Measurements from ENCODE around the gene PCDHGA1.
"Not testable (repeated sequence)": the region's sequence is repeated elsewhere in the genome, so short reads cannot be mapped to it uniquely, and the experiment has no call there.

Gene PCDHGA1

DNA sequence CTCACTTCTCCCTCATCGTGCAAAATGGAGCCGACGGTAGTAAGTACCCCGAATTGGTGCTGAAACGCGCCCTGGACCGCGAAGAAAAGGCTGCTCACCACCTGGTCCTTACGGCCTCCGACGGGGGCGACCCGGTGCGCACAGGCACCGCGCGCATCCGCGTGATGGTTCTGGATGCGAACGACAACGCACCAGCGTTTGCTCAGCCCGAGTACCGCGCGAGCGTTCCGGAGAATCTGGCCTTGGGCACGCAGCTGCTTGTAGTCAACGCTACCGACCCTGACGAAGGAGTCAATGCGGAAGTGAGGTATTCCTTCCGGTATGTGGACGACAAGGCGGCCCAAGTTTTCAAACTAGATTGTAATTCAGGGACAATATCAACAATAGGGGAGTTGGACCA lies 101.0 kb downstream of the PCDHGA1 start:
- Histone ChIP-seq H3K27ac (ENCODE audit: low read depth, low read length) (no peak overlapping the region), H3K4me3 (ENCODE audit: low read depth, low read length) (peak overlapping the region; percentile 70), H2AFZ (ENCODE audit: low read length, unreplicated experiment) (peak overlapping the region; percentile 13), H3K27me3 (ENCODE audit: insufficient read depth, low read length) (peaks cover 14% of the 10 kb centered on the region; the same call in 1 of the 2 replicates), H3K4me1 (ENCODE audit: control insufficient read depth, insufficient read depth, low read length, unreplicated experiment) (no peaks in the 10 kb centered on the region), H3K79me2 (ENCODE audit: control insufficient read depth, insufficient read depth, low read length, unreplicated experiment) (no peaks in the 10 kb centered on the region), H3K36me3 (ENCODE audit: insufficient read depth, low read length) (no peaks in the 10 kb centered on the region)

DNA sequence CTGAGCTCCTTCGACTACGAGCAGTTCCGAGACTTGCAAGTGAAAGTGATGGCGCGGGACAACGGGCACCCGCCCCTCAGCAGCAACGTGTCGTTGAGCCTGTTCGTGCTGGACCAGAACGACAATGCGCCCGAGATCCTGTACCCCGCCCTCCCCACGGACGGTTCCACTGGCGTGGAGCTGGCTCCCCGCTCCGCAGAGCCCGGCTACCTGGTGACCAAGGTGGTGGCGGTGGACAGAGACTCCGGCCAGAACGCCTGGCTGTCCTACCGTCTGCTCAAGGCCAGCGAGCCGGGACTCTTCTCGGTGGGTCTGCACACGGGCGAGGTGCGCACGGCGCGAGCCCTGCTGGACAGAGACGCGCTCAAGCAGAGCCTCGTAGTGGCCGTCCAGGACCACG lies 102.0 kb downstream of the PCDHGA1 start:
- not testable (repeated sequence) for H3K4me1 ChIP-seq (ENCODE audit: control insufficient read depth, insufficient read depth, low read length, unreplicated experiment); H2AFZ ChIP-seq (ENCODE audit: low read length, unreplicated experiment); H3K27ac ChIP-seq (ENCODE audit: low read depth, low read length); H3K79me2 ChIP-seq (ENCODE audit: control insufficient read depth, insufficient read depth, low read length, unreplicated experiment); H3K36me3 ChIP-seq (ENCODE audit: insufficient read depth, low read length)
- Histone ChIP-seq H3K27me3 (ENCODE audit: insufficient read depth, low read length) (peaks cover 10% of the 10 kb centered on the region; the same call in 1 of the 2 replicates), H3K4me3 (ENCODE audit: low read depth, low read length) (0 out of 2 replicates have a peak overlapping the region, but pooled peaks have one; percentile 70)

DNA sequence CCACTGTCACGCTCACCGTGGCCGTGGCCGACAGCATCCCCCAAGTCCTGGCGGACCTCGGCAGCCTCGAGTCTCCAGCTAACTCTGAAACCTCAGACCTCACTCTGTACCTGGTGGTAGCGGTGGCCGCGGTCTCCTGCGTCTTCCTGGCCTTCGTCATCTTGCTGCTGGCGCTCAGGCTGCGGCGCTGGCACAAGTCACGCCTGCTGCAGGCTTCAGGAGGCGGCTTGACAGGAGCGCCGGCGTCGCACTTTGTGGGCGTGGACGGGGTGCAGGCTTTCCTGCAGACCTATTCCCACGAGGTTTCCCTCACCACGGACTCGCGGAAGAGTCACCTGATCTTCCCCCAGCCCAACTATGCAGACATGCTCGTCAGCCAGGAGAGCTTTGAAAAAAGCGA lies 102.4 kb downstream of the PCDHGA1 start:
- not testable (repeated sequence) for H3K79me2 ChIP-seq (ENCODE audit: control insufficient read depth, insufficient read depth, low read length, unreplicated experiment); H3K4me3 ChIP-seq (ENCODE audit: low read depth, low read length); H3K27ac ChIP-seq (ENCODE audit: low read depth, low read length); H3K36me3 ChIP-seq (ENCODE audit: insufficient read depth, low read length); H3K4me1 ChIP-seq (ENCODE audit: control insufficient read depth, insufficient read depth, low read length, unreplicated experiment); H2AFZ ChIP-seq (ENCODE audit: low read length, unreplicated experiment)
- peaks cover 10% of the 10 kb centered on the region; the same call in 1 of the 2 replicates for H3K27me3 ChIP-seq (ENCODE audit: insufficient read depth, low read length)

DNA sequence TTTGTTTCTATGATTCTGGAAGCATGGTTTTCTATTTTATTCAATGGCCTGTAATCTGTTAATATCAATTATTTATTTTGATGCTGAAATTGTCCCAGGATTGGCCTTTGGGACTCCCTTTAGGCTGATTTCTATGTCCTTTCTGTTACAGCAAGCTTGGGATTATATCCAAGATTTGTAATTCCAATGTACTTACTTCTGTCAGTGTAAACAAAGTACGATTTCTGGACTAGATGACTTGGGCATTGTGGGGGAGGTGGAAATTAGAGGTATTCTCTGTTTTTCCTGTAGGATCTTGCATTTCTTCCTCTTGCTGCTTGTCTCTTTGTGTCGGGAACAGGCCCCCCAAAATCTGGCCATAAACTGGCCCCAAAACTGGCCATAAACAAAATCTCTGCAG lies 103.7 kb downstream of the PCDHGA1 start:
- H3K27ac ChIP-seq (ENCODE audit: low read depth, low read length) = no peak overlapping the region
- no peak overlapping the region for H3K4me3 ChIP-seq (ENCODE audit: low read depth, low read length)
- no peaks in the 10 kb centered on the region for H3K79me2 ChIP-seq (ENCODE audit: control insufficient read depth, insufficient read depth, low read length, unreplicated experiment)
- peaks cover 10% of the 10 kb centered on the region; the same call in 1 of the 2 replicates for H3K27me3 ChIP-seq (ENCODE audit: insufficient read depth, low read length)
- no peaks in the 10 kb centered on the region for H3K36me3 ChIP-seq (ENCODE audit: insufficient read depth, low read length)
- no peak overlapping the region for H2AFZ ChIP-seq (ENCODE audit: low read length, unreplicated experiment)
- H3K4me1 ChIP-seq (ENCODE audit: control insufficient read depth, insufficient read depth, low read length, unreplicated experiment) = no peaks in the 10 kb centered on the region

DNA sequence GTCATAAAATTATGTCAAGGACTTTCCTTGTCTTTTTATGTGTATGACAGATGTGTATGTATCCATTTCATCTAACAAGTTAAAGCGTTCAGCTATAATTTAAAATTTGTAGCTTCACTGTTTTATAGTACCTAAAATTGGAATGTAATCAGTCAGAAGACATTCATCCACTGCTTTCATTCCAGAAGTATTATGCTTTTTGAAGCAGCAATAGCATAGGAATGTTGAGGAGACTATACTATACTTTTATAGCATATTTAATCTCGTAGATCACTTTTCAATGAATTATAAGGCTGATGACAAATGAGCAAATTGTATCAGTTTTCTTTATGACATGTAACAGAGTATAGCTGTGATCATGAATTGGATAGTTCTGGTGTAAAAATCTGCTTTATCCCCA lies 106.9 kb downstream of the PCDHGA1 start:
- no peak overlapping the region for H2AFZ ChIP-seq (ENCODE audit: low read length, unreplicated experiment)
- H3K27me3 ChIP-seq (ENCODE audit: insufficient read depth, low read length) = no peaks in the 10 kb centered on the region; the same call in 1 of the 2 replicates
- no peak overlapping the region for H3K27ac ChIP-seq (ENCODE audit: low read depth, low read length)
- H3K36me3 ChIP-seq (ENCODE audit: insufficient read depth, low read length) = no peaks in the 10 kb centered on the region
- no peaks in the 10 kb centered on the region for H3K79me2 ChIP-seq (ENCODE audit: control insufficient read depth, insufficient read depth, low read length, unreplicated experiment)
- no peaks in the 10 kb centered on the region for H3K4me1 ChIP-seq (ENCODE audit: control insufficient read depth, insufficient read depth, low read length, unreplicated experiment)
- H3K4me3 ChIP-seq (ENCODE audit: low read depth, low read length) = no peak overlapping the region

DNA sequence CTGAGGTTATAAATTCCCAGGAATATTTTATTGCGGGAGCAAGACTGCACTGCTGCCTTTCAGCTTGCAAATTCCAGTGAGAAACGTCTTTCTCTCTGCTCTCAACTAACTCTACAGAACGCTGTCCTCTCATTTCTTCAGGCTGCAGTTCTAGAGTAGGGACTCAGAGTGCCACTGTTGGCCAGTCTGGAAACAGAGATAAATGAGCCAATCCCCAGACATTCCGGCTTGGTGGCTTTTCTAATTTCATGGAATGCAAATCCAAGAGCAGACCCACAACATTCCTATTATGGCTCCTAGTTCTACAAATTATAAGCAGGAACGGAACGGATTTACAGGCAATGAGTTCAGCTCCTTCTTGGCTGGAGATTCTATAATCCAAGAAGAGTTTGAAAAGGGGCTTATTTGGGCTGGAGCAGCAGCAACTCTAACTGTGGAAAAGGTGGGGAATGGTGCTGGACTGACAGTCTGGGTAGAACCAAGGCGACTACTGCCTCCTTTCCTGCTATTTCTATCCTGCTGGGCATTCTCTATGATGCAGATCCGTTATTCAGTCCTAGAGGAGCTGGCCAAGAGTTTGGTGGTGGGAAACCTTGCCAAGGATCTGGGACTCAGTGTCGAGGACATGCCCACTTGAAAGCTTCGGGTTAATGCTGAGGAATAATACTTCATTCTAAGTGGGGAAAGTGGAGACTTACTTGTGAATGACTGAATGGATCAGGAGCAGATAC lies 109.3 kb downstream of the PCDHGA1 start:
- Histone ChIP-seq H3K36me3 (ENCODE audit: insufficient read depth, low read length) (no peaks in the 10 kb centered on the region), H3K79me2 (ENCODE audit: control insufficient read depth, insufficient read depth, low read length, unreplicated experiment) (no peaks in the 10 kb centered on the region), H3K27me3 (ENCODE audit: insufficient read depth, low read length) (no peaks in the 10 kb centered on the region), H3K4me1 (ENCODE audit: control insufficient read depth, insufficient read depth, low read length, unreplicated experiment) (no peaks in the 10 kb centered on the region), H3K27ac (ENCODE audit: low read depth, low read length) (no peak overlapping the region), H3K4me3 (ENCODE audit: low read depth, low read length) (no peak overlapping the region), H2AFZ (ENCODE audit: low read length, unreplicated experiment) (no peak overlapping the region)

DNA sequence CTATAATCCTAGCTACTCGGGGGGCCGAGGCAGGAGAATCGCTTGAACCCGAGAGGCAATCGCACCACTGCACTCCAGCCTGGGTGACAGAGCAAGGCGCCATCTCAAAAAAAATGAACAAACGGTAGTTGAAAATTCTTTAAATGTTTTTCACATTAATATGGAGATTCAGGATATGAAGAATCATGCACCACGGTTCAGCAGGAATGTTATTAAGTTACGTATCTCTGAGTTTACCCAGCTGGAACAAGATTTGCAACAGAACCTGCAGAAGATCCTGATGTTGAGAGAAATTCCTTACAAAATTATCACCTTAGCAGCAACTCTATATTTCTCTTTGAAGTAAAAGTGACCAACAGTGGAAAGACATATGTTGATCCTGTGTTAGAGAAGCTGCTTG lies 110.0 kb downstream of the PCDHGA1 start:
- Histone ChIP-seq H3K79me2 (ENCODE audit: control insufficient read depth, insufficient read depth, low read length, unreplicated experiment) (no peaks in the 10 kb centered on the region), H3K4me1 (ENCODE audit: control insufficient read depth, insufficient read depth, low read length, unreplicated experiment) (no peaks in the 10 kb centered on the region), H3K27ac (ENCODE audit: low read depth, low read length) (no peak overlapping the region), H3K4me3 (ENCODE audit: low read depth, low read length) (no peak overlapping the region), H2AFZ (ENCODE audit: low read length, unreplicated experiment) (no peak overlapping the region), H3K36me3 (ENCODE audit: insufficient read depth, low read length) (no peaks in the 10 kb centered on the region), H3K27me3 (ENCODE audit: insufficient read depth, low read length) (no peaks in the 10 kb centered on the region)

DNA sequence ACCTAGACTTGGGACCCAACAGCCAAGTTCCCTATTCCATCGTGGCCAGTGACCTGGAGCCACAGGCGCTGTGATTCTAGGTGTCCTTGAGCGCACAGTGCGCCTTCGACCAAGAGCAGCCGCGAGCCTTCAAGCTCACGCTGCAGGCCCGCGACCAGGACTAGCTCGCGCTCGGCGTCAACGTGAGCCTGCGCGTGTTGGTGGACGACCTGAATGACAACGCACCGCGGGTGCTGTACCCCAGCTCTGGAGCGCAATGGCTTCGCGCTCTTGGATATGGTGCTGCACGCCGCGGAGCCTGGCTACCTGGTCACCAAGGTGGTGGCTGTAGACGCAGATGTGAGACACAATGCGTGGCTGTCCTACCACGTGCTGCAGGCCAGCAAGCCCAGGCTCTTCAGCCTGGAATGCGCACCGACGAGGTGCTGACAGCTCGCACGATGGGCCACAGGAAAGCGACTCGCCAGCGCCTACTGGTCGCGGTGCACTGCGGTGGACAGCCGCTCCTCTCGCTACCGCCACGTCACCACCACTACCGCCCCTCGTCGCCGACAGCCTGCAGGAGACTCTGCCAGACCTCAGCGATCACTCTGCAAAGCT lies 111.4 kb downstream of the PCDHGA1 start:
- H2AFZ ChIP-seq (ENCODE audit: low read length, unreplicated experiment) = no peak overlapping the region
- no peaks in the 10 kb centered on the region for H3K79me2 ChIP-seq (ENCODE audit: control insufficient read depth, insufficient read depth, low read length, unreplicated experiment)
- no peak overlapping the region for H3K27ac ChIP-seq (ENCODE audit: low read depth, low read length)
- H3K4me1 ChIP-seq (ENCODE audit: control insufficient read depth, insufficient read depth, low read length, unreplicated experiment) = no peaks in the 10 kb centered on the region
- no peaks in the 10 kb centered on the region for H3K36me3 ChIP-seq (ENCODE audit: insufficient read depth, low read length)
- no peak overlapping the region for H3K4me3 ChIP-seq (ENCODE audit: low read depth, low read length)
- H3K27me3 ChIP-seq (ENCODE audit: insufficient read depth, low read length) = no peaks in the 10 kb centered on the region

DNA sequence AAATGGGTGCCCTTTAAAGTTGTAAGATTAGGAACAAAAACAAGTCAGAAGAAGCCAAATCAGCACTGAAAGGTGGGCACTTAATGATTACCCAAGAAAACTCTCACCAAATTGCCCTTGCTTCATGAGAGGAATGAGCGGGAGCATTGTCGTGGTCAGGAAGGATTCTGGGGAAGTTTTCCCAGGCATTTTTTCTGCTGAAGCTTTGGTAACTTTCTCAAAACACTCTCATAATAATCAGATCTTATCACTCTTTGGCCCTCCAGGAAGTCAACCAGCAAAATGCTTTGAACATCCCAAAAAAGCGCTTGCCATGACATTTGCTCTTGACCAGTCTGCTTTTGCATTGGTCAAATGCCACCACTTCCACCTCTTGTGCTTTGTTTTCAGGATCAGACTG lies 135.0 kb downstream of the PCDHGA1 start:
- Histone ChIP-seq H3K27ac (ENCODE audit: low read depth, low read length) (no peak overlapping the region), H3K79me2 (ENCODE audit: control insufficient read depth, insufficient read depth, low read length, unreplicated experiment) (no peaks in the 10 kb centered on the region), H3K36me3 (ENCODE audit: insufficient read depth, low read length) (no peaks in the 10 kb centered on the region), H3K4me3 (ENCODE audit: low read depth, low read length) (no peak overlapping the region), H2AFZ (ENCODE audit: low read length, unreplicated experiment) (no peak overlapping the region), H3K4me1 (ENCODE audit: control insufficient read depth, insufficient read depth, low read length, unreplicated experiment) (no peaks in the 10 kb centered on the region), H3K27me3 (ENCODE audit: insufficient read depth, low read length) (no peaks in the 10 kb centered on the region)

DNA sequence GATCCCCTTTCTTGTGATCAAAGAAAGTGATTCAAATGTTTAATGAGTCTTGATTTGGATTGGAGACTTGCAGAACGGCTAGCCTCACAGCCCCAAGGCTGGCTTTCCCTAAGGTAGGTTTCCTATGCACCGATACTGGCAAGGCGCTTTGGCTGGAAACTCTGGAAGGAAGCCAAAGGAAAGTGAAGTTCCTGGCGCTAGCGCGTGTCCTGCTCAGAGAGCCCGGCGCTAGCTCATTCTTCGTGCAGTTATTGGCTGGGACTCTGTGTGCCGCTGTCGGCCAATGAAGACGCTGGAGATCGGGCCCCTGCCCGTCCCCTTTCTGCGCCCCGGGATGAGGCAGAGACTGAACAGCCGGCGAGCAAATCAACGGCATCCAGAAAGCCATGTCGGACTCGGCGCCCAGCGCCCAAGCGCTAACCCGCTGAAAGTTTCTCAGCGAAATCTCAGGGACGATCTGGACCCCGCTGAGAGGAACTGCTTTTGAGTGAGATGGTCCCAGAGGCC lies 145.4 kb downstream of the PCDHGA1 start, which contains the start of gene PCDHGC3:
PCDHGC3 (plus strand) TSS at position 342 of the 507 bp plus-strand sequence; CDS start at position 493, 151 bp downstream.
- peak within 1 kb of the TSS; percentile 43 for H3K27ac ChIP-seq (ENCODE audit: low read depth, low read length)
- H3K4me1 ChIP-seq (ENCODE audit: control insufficient read depth, insufficient read depth, low read length, unreplicated experiment) = peaks cover 20% of the 10 kb centered on the region
- peaks cover 15% of the 10 kb centered on the region for H3K79me2 ChIP-seq (ENCODE audit: control insufficient read depth, insufficient read depth, low read length, unreplicated experiment)
- H3K27me3 ChIP-seq (ENCODE audit: insufficient read depth, low read length) = no peaks in the 10 kb centered on the region
- peak within 1 kb of the TSS; percentile 83 for H3K4me3 ChIP-seq (ENCODE audit: low read depth, low read length)
- H2AFZ ChIP-seq (ENCODE audit: low read length, unreplicated experiment) = peak within 1 kb of the TSS; percentile 15
- no peaks in the 10 kb centered on the region for H3K36me3 ChIP-seq (ENCODE audit: insufficient read depth, low read length)
